ENCODE results near the gene CACNA1E.

CACNA1E gene

DNA sequence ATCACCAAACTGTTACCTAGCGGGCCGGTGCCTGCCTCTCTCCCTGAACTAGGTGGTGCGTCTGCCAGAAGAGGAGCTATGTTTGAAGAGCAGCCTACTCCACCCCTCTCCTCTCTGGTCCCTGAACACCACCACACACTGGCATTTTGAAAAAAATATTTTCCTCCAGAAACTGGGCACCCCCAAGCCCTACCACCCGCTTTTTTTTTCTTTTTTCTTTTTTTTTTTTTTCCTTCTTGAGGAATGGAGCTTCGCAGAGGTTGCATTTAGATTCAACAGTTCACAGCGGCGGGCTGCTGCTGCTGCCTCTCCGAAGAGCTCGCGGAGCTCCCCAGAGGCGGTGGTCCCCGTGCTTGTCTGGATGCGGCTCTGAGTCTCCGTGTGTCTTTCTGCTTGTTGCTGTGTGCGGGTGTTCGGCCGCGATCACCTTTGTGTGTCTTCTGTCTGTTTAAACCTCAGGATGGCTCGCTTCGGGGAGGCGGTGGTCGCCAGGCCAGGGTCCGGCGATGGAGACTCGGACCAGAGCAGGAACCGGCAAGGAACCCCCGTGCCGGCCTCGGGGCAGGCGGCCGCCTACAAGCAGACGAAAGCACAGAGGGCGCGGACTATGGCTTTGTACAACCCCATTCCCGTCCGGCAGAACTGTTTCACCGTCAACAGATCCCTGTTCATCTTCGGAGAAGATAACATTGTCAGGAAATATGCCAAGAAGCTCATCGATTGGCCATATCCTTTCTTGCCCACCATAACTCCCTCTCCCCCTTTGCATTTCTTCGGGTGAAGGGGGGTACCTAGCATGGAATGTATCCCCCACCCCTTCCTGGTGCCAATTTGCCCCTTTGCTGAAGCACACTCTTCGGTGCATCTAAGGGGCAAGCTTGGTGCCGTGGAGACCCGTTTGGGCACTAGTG lies at the start of gene CACNA1E:
CACNA1E (plus strand) TSS at position 233 of the 911 bp plus-strand sequence; CDS start at position 461, 228 bp downstream.
- TF ChIP-seq, protein P1, sequence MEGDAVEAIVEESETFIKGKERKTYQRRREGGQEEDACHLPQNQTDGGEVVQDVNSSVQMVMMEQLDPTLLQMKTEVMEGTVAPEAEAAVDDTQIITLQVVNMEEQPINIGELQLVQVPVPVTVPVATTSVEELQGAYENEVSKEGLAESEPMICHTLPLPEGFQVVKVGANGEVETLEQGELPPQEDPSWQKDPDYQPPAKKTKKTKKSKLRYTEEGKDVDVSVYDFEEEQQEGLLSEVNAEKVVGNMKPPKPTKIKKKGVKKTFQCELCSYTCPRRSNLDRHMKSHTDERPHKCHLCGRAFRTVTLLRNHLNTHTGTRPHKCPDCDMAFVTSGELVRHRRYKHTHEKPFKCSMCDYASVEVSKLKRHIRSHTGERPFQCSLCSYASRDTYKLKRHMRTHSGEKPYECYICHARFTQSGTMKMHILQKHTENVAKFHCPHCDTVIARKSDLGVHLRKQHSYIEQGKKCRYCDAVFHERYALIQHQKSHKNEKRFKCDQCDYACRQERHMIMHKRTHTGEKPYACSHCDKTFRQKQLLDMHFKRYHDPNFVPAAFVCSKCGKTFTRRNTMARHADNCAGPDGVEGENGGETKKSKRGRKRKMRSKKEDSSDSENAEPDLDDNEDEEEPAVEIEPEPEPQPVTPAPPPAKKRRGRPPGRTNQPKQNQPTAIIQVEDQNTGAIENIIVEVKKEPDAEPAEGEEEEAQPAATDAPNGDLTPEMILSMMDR (IDR thresholded peaks at IDR 0.05) = no peak
- Histone ChIP-seq H3K4me2 (ENCODE audit: low read length) (no peak within 1 kb of the TSS), H3K36me3 (ENCODE audit: control insufficient read depth, insufficient read depth, low read length) (no peaks in the 10 kb centered on the region), H3K27me3 (ENCODE audit: control insufficient read depth, insufficient read depth, low read length) (no peaks in the 10 kb centered on the region), H3K79me2 (no peaks in the 10 kb centered on the region), H3K4me3 (ENCODE audit: low read depth, low read length) (no peak within 1 kb of the TSS), H3K4me1 (no peaks in the 10 kb centered on the region), H3K27ac (no peak within 1 kb of the TSS), H3K9me3 (ENCODE audit: control insufficient read depth, low read length) (no peaks in the 10 kb centered on the region), H3K9ac (no peak within 1 kb of the TSS), H2AFZ (no peak within 1 kb of the TSS)

DNA sequence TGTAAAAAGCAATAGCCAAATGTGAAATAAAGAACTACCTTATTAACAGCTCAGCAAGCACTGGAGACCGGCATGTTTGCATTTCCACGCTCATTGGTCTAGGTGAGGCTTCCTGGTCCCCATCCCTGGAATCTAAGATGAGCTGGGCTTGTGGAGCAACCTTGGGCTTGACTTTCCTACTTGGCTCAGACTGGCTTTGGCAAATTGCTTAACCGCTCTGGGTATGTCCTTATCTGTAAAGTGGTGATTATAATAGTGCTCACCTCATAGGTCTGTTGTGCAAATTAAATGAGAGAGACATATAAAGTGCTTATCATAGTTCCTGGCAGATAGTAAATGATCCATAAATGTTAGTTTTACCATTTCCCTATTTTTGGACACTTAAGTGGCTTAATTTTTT lies 49.4 kb upstream of the CACNA1E start:
- Histone ChIP-seq H2AFZ (no peak overlapping the region), H3K27me3 (ENCODE audit: control insufficient read depth, insufficient read depth, low read length) (no peaks in the 10 kb centered on the region), H3K4me3 (ENCODE audit: low read depth, low read length) (no peak overlapping the region), H3K4me2 (ENCODE audit: low read length) (no peak overlapping the region), H3K27ac (no peak overlapping the region), H3K9me3 (ENCODE audit: control insufficient read depth, low read length) (no peaks in the 10 kb centered on the region), H3K9ac (no peak overlapping the region), H3K36me3 (ENCODE audit: control insufficient read depth, insufficient read depth, low read length) (no peaks in the 10 kb centered on the region), H3K79me2 (no peaks in the 10 kb centered on the region), H3K4me1 (no peaks in the 10 kb centered on the region)
- TF ChIP-seq, protein P1 (IDR thresholded peaks at IDR 0.05) = no peak

DNA sequence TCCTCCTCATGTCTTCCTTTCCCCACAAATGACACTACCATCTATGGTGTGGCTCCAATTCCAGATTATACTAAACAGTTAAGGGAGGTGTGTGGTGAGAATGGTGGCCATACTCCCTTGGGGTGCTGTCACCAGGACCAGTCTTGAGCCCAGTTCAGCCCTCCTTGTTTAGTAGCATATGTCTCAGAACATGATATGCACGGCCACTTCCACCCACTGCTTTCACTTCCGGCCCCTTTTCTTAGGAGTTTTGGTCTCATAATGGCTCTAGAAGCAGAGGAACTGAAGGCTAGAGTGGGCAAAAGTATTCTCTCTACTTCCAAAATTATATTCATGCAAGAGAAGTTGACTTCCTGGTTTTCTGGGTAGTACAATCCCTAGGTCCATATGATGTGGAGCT lies 45.3 kb upstream of the CACNA1E start:
- Histone ChIP-seq H2AFZ (no peak overlapping the region), H3K9me3 (ENCODE audit: control insufficient read depth, low read length) (no peaks in the 10 kb centered on the region), H3K27ac (no peak overlapping the region)

DNA sequence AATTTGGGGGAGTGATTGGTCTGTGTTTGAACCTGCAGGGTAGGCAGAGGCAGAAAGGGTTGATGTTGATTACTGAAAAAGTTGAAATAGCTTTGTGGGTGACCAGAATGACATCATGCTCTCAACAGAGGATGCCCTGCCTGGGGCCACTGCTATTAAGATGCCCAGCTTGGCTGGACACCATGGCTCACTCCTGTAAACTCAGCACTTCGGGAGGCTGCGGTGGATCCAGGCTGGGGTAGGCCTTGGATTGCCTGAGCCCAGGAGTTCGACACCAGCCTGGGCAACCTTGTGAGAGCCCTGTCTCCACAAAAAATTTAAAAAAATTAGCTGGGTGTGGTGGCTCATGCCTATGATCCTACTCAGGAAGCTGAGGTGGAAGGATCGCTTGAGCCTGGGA lies 42.8 kb upstream of the CACNA1E start:
- TF ChIP-seq, protein P1 (IDR thresholded peaks at IDR 0.05) = no peak
- Histone ChIP-seq H3K27ac (no peak overlapping the region), H3K4me2 (ENCODE audit: low read length) (no peak overlapping the region), H3K36me3 (ENCODE audit: control insufficient read depth, insufficient read depth, low read length) (no peaks in the 10 kb centered on the region), H3K4me1 (no peaks in the 10 kb centered on the region), H3K4me3 (ENCODE audit: low read depth, low read length) (no peak overlapping the region), H2AFZ (no peak overlapping the region), H3K79me2 (no peaks in the 10 kb centered on the region), H3K9me3 (ENCODE audit: control insufficient read depth, low read length) (no peaks in the 10 kb centered on the region), H3K9ac (no peak overlapping the region), H3K27me3 (ENCODE audit: control insufficient read depth, insufficient read depth, low read length) (no peaks in the 10 kb centered on the region)

More for the DNA sequence above, 45.3 kb upstream of the CACNA1E start:
- no peak overlapping the region for H3K9ac ChIP-seq
- H3K79me2 ChIP-seq = no peaks in the 10 kb centered on the region
- no peaks in the 10 kb centered on the region for H3K36me3 ChIP-seq (ENCODE audit: control insufficient read depth, insufficient read depth, low read length)
- H3K4me2 ChIP-seq (ENCODE audit: low read length) = no peak overlapping the region
- H3K27me3 ChIP-seq (ENCODE audit: control insufficient read depth, insufficient read depth, low read length) = no peaks in the 10 kb centered on the region
- H3K4me1 ChIP-seq = no peaks in the 10 kb centered on the region
- H3K4me3 ChIP-seq (ENCODE audit: low read depth, low read length) = no peak overlapping the region
- TF ChIP-seq, protein P1 (IDR thresholded peaks at IDR 0.05) = no peak

DNA sequence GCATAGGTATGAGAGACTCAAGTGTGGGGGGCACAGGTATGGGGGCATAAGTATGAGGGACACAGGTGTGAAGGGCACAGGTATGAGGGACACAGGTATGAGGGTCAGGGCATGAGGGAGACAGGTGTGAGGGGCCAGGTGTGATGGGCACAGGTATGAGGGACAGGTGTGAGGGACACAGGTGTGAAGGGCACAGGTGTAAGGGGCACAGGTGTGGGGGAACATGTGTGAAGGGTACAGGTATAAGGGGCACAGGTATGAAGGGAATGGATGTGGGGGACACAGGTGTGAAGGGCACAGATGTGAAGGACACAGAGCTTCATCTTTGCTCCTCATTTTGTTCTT lies 41.2 kb upstream of the CACNA1E start:
- Histone ChIP-seq H3K27ac (no peak overlapping the region), H3K4me2 (ENCODE audit: low read length) (no peak overlapping the region), H3K4me1 (no peaks in the 10 kb centered on the region), H3K79me2 (no peaks in the 10 kb centered on the region), H3K27me3 (ENCODE audit: control insufficient read depth, insufficient read depth, low read length) (no peaks in the 10 kb centered on the region), H3K4me3 (ENCODE audit: low read depth, low read length) (no peak overlapping the region), H2AFZ (no peak overlapping the region), H3K9me3 (ENCODE audit: control insufficient read depth, low read length) (no peaks in the 10 kb centered on the region), H3K36me3 (ENCODE audit: control insufficient read depth, insufficient read depth, low read length) (no peaks in the 10 kb centered on the region), H3K9ac (no peak overlapping the region)
- TF ChIP-seq, protein P1 (IDR thresholded peaks at IDR 0.05) = no peak
